ENCODE results near the gene IRF2. TPM values are rescaled to one million over a fixed set of nuclear protein-coding genes. Genes with fewer than 3 reads are reported as not detected.

IRF2 gene
- total RNA-seq, 1 donor from 2014 or later, result 16.1 TPM

DNA sequence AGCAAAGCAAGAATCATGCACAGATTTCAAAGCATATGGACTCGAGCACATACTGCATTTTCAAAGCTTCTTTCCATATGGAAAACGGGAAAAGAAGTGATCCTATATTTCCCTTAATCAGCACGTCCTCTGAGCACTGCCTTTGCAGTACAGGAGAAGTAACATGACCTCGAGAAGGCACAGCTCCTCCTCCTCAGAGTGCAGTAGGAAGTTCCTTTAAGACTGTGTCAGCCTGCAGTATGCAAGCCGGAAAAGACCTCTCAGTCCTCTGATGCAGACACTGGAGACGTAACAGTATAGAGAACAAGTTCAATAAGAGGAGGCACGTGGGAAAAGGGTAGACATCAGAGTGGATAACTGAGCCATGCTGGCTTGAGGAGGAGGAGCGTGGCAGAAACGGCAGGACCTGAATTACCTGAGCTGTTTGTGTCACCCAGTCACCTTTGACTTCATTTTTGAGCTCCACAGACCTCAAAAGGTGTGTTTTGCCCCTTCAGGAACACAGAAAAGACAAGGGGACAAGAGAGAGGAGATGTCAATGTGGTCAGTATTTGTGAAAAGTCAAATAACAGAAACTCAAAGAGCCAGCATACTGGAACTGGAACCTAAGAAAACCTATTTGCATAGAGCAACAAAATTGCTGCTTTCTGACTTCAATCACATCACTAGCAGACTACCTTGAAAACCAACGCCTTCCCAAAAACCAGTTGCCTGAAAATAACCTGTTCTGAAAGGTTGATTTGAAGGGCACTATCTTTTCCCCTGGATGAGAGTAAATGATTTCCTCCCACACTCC lies 20.8 kb downstream of the IRF2 start:
- Histone ChIP-seq H3K9me3 (ENCODE audit: low read depth) (no peaks in the 10 kb centered on the region), H3F3A (ENCODE audit: low read depth) (no peaks in the 10 kb centered on the region), H3K27ac (no peak overlapping the region), H4K20me1 (ENCODE audit: low read depth) (peaks cover 50% of the 10 kb centered on the region), H3K9ac (no peak overlapping the region), H3K79me2 (ENCODE audit: low read depth) (peaks cover 27% of the 10 kb centered on the region), H2AFZ (replicated peaks) (no peak overlapping the region), H3K27me3 (no peaks in the 10 kb centered on the region), H3K4me1 (peaks cover 23% of the 10 kb centered on the region), H3K36me3 (no peaks in the 10 kb centered on the region), H3K4me2 (peak overlapping the region; percentile 1), H3K4me3 (no peak overlapping the region)
- peak; percentile 29 for DNase-seq (ENCODE audit: low spot score)
- H3K27me3 Mint-ChIP-seq (ENCODE audit: insufficient read depth, low read depth), result peaks cover 6% of the 10 kb centered on the region
- peak overlapping the region; percentile 51 for H3K27ac Mint-ChIP-seq
- peaks cover 22% of the 10 kb centered on the region for H3K36me3 Mint-ChIP-seq
- H3K4me3 Mint-ChIP-seq, result peak overlapping the region; percentile 31
- peaks cover 30% of the 10 kb centered on the region for H3K4me1 Mint-ChIP-seq
- no peaks in the 10 kb centered on the region for H3K9me3 Mint-ChIP-seq
- no peak for TF ChIP-seq EZH2 (IDR thresholded peaks at IDR 0.05)
- TF ChIP-seq, protein P1, sequence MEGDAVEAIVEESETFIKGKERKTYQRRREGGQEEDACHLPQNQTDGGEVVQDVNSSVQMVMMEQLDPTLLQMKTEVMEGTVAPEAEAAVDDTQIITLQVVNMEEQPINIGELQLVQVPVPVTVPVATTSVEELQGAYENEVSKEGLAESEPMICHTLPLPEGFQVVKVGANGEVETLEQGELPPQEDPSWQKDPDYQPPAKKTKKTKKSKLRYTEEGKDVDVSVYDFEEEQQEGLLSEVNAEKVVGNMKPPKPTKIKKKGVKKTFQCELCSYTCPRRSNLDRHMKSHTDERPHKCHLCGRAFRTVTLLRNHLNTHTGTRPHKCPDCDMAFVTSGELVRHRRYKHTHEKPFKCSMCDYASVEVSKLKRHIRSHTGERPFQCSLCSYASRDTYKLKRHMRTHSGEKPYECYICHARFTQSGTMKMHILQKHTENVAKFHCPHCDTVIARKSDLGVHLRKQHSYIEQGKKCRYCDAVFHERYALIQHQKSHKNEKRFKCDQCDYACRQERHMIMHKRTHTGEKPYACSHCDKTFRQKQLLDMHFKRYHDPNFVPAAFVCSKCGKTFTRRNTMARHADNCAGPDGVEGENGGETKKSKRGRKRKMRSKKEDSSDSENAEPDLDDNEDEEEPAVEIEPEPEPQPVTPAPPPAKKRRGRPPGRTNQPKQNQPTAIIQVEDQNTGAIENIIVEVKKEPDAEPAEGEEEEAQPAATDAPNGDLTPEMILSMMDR (IDR thresholded peaks at IDR 0.05), result no peak
- no peak for TF ChIP-seq EZH2phosphoT487 (IDR thresholded peaks at IDR 0.05)

DNA sequence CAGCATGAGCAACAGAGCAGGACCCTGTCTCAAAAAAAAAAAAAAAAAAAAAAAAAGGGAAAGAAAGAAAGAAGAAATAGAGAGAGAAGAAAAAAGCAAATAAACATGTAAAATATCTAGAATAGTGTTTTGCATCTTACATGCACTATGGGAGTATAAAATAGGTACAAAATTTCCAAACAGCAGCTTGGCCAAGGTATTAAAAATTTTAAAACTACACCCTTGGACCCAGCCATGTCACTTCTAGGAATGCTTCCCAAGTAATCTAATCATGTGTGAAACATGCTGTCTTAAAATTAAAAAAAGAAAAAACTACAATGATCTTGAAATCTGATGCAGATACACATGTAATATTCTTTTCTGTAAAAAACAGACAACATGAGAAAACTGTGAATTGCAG lies 21.6 kb downstream of the IRF2 start:
- no peaks in the 10 kb centered on the region for H3K9me3 ChIP-seq (ENCODE audit: low read depth)
- TF ChIP-seq, protein P1 (IDR thresholded peaks at IDR 0.05), result no peak
- no peak for TF ChIP-seq EZH2phosphoT487 (IDR thresholded peaks at IDR 0.05)
- TF ChIP-seq EZH2 (IDR thresholded peaks at IDR 0.05), result no peak
- no peak overlapping the region for H3K4me3 ChIP-seq
- no peak overlapping the region for H3K27ac Mint-ChIP-seq
- no peaks in the 10 kb centered on the region for H3F3A ChIP-seq (ENCODE audit: low read depth)
- H3K4me3 Mint-ChIP-seq, result no peak overlapping the region
- H3K36me3 ChIP-seq, result no peaks in the 10 kb centered on the region
- peaks cover 6% of the 10 kb centered on the region for H3K27me3 Mint-ChIP-seq (ENCODE audit: insufficient read depth, low read depth)
- peaks cover 22% of the 10 kb centered on the region for H3K36me3 Mint-ChIP-seq
- H3K4me2 ChIP-seq, result no peak overlapping the region
- no peak overlapping the region for H3K27ac ChIP-seq
- H3K4me1 Mint-ChIP-seq, result peaks cover 36% of the 10 kb centered on the region
- H4K20me1 ChIP-seq (ENCODE audit: low read depth), result peaks cover 54% of the 10 kb centered on the region
- no peak overlapping the region for H3K9ac ChIP-seq
- no peak for DNase-seq (ENCODE audit: low spot score)
- H3K79me2 ChIP-seq (ENCODE audit: low read depth), result peaks cover 30% of the 10 kb centered on the region
- peaks cover 31% of the 10 kb centered on the region for H3K4me1 ChIP-seq
- no peaks in the 10 kb centered on the region for H3K27me3 ChIP-seq
- no peaks in the 10 kb centered on the region for H3K9me3 Mint-ChIP-seq
- no peak overlapping the region for H2AFZ ChIP-seq (replicated peaks)

DNA sequence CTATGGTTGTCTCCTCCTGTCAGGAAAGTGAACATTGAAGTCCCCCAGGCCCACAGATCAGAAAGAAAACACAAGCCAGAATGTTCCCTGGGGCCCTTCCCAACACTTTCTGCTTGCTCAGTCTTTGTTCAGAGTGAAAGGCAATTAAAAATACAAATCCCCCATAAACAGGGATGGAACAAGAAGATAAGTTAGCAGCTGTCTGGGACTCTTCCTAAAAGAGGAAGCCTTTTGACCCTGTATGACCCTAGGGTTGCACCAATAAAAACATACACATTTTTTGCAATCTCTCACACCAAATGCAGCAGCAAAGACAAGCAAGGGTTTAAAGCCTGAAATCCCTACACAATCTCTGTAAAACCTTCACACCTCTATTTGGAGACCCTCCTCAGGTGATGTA lies 22.6 kb downstream of the IRF2 start:
- no peak overlapping the region for H3K27ac Mint-ChIP-seq
- H3K36me3 ChIP-seq, result no peaks in the 10 kb centered on the region
- H4K20me1 ChIP-seq (ENCODE audit: low read depth), result peaks cover 60% of the 10 kb centered on the region
- TF ChIP-seq, protein P1 (IDR thresholded peaks at IDR 0.05), result no peak
- TF ChIP-seq EZH2 (IDR thresholded peaks at IDR 0.05), result no peak
- no peak for TF ChIP-seq EZH2phosphoT487 (IDR thresholded peaks at IDR 0.05)
- H3K27me3 Mint-ChIP-seq (ENCODE audit: insufficient read depth, low read depth), result peaks cover 6% of the 10 kb centered on the region
- H3K9ac ChIP-seq, result no peak overlapping the region
- no peaks in the 10 kb centered on the region for H3K27me3 ChIP-seq
- H3K9me3 ChIP-seq (ENCODE audit: low read depth), result no peaks in the 10 kb centered on the region
- no peak overlapping the region for H3K4me2 ChIP-seq
- no peak for DNase-seq (ENCODE audit: low spot score)
- H3K27ac ChIP-seq, result no peak overlapping the region
- no peak overlapping the region for H3K4me3 Mint-ChIP-seq
- peaks cover 39% of the 10 kb centered on the region for H3K4me1 Mint-ChIP-seq
- H3K79me2 ChIP-seq (ENCODE audit: low read depth), result peaks cover 39% of the 10 kb centered on the region
- H3K4me1 ChIP-seq, result peaks cover 34% of the 10 kb centered on the region
- H2AFZ ChIP-seq (replicated peaks), result no peak overlapping the region
- H3K36me3 Mint-ChIP-seq, result peaks cover 21% of the 10 kb centered on the region
- no peaks in the 10 kb centered on the region for H3K9me3 Mint-ChIP-seq
- H3F3A ChIP-seq (ENCODE audit: low read depth), result no peaks in the 10 kb centered on the region
- no peak overlapping the region for H3K4me3 ChIP-seq

Measured in neural progenitor cell (in vitro differentiated cells).